Globus pallidus (tissue), 1 donor: ENCODE results near the gene ANKS1B.
"Not testable (repeated sequence)": the region's sequence is repeated elsewhere in the genome, so short reads cannot be mapped to it uniquely, and the experiment has no call there.

ENCODE experiments used
- DNase-seq: peaks from one replicate; pipeline ENCODE4 v3.0.0-alpha.2; 2015; ENCODE audit warnings: low spot score

Gene ANKS1B

GRCh38 chr12:99002731-99003130 is 982.0 kb downstream of the ANKS1B start:
- no peak for DNase-seq

DNA sequence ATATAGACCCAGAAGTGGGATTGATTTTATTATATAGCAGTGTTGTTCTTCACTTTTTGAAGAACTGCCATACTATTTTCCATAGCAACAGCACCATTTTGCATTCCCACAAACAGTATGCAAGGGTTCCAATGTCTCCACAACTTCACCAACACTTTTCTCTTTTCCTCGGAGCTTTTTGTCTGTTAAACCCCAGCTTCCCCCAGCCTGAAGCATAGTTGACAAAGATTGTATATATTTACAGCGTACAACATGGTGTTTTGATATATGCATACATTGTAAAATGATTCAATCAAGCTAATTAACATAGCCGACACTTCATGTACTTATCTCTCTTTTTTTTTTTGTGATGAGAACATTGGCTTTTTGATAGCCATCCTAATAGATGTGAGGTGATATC is 982.6 kb downstream of the ANKS1B start:
- no peak for DNase-seq

- no peak for DNase-seq
Measured at GRCh38 chr12:98999559-98999958, 985.2 kb downstream of the ANKS1B start.

DNA sequence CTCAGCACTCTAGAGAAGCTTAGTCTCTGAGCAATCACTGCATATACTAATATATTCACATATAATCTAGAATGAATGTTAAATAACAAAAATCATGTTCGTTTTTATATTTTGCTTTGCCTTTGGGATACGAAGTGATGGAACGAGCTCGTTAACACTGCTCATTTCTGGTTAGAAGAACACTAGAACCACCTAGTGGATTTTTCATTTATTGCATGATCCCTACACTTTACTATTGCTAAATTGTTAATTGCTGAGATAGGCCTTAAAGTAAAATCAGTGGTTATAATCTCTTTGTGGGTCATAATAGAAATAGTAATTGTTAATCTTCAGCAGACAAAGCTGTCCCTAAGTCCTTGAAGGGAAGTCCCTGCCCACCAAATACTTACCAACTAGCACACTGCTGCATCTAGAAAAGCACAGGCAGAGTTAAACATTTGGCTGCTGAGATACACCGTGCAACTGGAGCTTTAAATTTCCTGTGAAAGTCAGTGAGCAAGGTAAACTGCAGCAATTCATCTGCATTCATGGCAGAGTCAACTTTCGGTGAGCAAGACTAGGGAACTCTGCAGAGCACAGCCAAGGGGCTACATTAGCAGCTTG is 985.9 kb downstream of the ANKS1B start:
- DNase-seq: peak; percentile 54

DNA sequence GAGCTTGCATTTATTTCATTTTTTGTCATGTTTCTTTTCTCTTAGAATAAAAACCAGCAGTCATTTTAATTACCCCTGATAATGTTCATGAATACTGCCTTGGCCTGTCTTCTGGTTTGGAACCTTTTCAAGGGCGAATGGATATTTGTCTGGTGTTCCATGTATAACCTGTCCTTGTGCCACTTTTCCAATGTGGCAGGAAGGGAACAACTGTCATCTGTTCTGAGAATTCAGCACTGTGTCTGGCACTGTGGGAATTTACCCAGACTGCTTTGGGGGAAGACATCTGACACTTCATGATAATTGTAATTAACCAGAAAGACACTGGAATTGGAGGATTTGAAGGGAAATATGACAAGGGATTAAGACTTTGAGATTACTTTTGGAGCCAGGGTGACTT is 986.8 kb downstream of the ANKS1B start:
- DNase-seq: no peak

DNA sequence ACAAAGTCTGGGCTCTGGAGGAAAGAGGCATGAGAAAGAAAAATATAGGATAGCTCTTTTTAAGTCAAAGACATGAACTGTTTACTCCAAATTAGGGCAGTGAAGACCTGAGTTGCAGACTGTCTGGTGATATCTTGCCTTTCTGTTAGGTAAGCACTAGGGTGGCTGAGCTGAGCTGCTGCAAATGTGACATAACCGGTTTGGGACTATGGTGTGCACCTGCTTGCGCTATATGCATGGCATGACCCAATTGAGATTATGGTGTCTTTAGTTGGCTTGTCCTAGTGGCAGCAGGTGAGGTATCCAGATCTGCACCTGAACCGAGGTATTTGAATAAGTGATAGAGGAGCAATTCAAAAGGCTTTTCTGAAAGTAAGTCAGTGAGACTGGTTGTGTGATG is 994.1 kb downstream of the ANKS1B start:
- no peak for DNase-seq

GRCh38 chr12:98985156-98985555 is 999.6 kb downstream of the ANKS1B start:
- DNase-seq: no peak

DNA sequence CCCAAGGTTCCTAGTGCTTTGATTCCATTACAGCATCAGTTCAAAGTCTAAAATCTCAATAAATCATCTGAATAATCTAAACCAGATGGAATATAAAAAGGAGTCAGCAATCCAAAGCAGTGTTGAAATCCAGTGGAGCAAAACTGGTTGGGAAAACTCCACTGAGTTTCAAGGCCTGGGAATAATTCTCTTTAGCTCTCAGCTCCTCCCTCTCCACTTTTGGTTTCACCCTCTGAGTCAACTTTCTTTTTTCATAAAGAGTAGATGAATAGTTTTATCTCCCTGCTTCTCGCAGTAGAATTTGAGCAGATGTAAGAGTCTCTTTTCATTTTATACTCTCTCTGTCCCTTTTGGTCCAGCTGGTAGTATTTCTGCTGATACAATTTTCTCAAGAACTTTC is 1001.1 kb downstream of the ANKS1B start:
- no peak for DNase-seq

DNA sequence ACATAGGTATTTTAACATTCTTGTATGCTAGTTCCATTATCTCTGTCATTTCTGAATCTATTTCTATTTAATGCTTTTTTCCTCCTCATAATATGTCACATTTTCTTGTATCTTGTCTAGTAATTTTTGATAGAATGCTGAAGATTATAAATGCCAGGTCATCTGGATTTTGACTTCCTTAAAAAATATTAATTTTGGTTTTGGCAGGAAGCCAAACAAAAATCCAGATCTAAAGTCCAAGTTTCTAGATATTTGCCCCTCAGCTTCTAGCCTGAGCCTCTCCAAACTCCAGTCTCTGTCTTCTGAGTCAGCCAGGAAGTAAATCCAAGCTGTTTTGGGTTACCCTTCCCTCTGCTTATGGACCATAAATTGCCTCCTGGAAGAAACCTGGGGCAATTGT is 1004.2 kb downstream of the ANKS1B start:
- DNase-seq: no peak

- DNase-seq: no peak
Measured at GRCh38 chr12:98977186-98977585, 1007.5 kb downstream of the ANKS1B start.

- DNase-seq: no peak
Measured at GRCh38 chr12:98974767-98975381, 1009.9 kb downstream of the ANKS1B start.

DNA sequence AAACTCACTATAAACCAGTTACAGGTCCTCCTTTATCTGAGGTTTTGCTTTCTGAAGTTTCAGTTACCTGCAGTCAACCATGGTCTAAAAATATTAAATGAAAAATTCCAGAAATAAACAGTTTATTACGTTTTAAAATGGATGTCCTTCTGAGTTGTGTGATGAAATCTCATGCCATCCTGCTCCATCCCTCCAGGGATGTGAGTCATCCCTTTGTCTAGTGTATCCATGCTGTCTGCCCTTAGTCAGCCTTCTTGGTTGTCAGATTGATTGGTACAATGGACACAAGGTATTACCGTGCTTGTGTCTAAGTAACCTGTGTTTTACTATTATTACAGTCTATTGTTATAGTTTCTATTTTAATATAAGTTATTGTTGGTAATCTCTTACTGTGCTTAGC is 1011.3 kb downstream of the ANKS1B start:
- no peak for DNase-seq

GRCh38 chr12:98970950-98971349 is 1013.8 kb downstream of the ANKS1B start:
- no peak for DNase-seq

GRCh38 chr12:98970210-98970609 is 1014.5 kb downstream of the ANKS1B start:
- no peak for DNase-seq

DNA sequence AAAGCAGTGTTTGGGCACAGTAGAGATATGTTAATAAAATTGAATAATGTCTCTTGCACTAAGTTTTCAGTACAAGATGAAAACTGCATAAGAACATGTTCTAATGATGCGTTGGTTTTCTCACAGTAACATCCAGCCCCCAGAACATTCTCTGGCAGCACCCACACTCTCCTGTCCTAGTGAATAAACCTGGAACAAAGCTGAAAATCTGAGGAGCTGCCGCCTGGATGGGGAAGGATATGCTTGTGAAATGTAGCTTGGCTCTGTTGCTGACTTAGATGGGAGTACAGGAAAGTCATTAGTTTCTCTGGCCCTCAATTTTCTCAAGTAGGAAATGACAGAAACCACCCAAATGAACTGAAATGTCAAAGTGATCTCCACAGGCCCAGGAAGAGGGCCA is 1015.8 kb downstream of the ANKS1B start:
- no peak for DNase-seq

DNA sequence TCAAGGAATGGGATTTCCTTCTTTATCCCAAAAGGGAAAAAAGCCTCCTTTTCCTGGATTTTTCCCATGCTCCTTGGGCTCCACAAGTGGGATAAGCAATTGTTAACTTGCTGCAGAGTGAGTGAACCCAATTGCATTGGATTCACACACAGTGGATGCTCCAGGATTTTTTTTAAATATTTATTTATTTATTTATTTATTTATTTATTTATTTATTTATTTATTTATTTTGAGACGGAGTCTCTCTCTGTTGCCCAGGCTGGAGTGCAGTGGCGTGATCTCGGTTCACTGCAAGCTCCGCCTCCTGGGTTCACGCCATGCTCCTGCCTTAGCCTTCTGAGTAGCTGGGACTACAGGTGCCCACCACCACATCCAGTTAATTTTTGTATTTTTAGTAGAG is 1027.6 kb downstream of the ANKS1B start:
- not testable (repeated sequence) for DNase-seq

DNA sequence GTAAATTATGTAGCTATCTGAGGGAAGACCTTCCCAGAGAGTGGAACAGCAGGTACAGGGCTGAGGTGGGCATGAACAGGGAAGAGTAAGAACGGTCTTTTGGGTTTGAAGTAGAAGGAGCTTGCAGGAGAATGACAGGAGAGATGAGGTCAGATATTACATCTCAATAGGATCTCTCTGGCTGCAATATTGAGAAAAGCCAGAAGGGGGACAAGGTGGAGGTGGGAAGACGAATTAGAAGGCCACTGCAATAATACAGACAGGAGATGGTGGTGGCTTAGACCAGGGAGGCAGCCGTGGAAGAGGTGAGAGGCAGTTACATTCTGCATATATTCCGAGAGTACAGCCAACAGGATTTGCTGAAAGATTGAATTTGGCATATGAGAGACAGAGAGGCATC is 1029.5 kb downstream of the ANKS1B start:
- DNase-seq: no peak

DNA sequence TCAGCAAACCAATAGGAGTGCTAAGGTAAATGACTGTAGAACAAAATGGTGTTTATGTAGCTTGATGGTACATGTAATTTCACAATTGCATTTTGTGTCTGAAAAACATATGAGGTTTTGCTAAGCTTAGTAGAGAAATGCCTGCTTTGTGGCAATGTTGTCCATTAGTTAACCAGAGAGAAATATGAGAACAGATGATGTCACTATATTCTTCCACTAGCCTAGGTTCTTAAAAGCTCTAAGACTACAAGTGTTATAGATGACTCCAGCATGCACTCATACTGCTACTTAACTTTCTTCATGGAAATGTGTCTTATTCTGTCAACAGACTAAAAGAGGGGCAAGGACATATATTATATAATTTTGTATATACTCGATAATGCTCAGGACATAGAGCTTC is 1030.2 kb downstream of the ANKS1B start:
- no peak for DNase-seq

GRCh38 chr12:98951406-98951805 is 1033.3 kb downstream of the ANKS1B start:
- no peak for DNase-seq

DNA sequence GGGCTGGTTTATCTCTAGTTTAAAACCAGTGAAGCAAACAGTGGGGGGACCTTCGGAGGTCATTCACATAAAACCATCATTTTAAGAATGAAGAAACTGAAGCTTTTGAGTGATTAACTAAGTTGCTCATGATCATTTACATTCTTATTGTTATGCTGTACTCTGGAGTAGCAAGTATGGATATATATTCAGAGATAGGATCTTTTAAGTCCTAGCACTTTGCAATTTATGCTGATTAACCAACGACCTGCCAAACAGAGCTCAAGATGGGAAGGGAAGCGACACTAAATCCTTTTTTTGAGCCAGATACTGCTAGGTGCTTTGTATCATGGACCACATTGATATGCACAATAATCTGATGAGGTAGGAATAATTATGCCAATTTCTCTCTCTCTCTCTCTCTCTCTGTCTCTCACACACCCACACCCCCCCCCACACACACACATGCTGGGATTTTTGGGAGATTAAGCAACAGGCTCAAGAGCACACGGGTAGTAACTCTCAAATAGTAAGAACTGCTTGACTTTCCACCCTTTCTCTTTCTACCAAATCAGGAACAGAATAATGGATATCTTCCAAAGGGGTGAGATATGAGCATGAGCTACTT is 1036.3 kb downstream of the ANKS1B start:
- no peak for DNase-seq

GRCh38 chr12:98945864-98946263 is 1038.9 kb downstream of the ANKS1B start:
- DNase-seq: no peak

- DNase-seq: no peak
Measured at GRCh38 chr12:98939926-98940325, 1044.8 kb downstream of the ANKS1B start.

GRCh38 chr12:98939350-98939749 is 1045.4 kb downstream of the ANKS1B start:
- DNase-seq: peak; percentile 70

DNA sequence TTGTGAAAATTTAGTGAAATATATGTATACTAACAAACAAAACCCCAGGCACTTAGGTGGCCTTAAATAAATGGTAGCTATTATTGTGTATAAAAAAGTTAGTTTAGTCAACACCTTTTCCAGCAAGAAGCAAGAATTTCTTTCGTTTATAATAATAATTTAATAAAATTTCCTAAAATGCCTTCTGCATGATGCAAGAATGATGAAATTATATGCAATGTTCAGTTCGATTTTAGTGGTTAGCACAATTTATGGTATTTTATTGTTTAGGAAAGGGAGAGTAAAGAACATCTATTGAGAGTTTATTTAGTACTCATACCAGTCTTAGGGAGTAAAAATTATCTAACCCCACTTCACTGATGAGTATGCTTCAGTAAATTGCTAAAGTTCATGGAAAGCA is 1048.9 kb downstream of the ANKS1B start:
- DNase-seq: no peak
